Neural progenitor cell (in vitro differentiated cells): ENCODE results near the gene SALL3. TPM values are rescaled to one million over a fixed set of nuclear protein-coding genes. Genes with fewer than 3 reads are reported as not detected.
"Not testable (repeated sequence)": the region's sequence is repeated elsewhere in the genome, so short reads cannot be mapped to it uniquely, and the experiment has no call there.

Experiments
- DNase-seq: peaks from one replicate; pipeline ENCODE4 v3.0.0-alpha.2; 2016; ENCODE audit warnings: low spot score
- H2AFZ ChIP-seq: fragments of 200-600 bp; sonication (generic); replicated peaks from 2 replicates; pipeline ENCODE4 v1.6.1; 2016; ENCODE audit warnings: antibody characterized with exemption
- H3F3A ChIP-seq: fragments of 200-600 bp; sonication (generic); 2 replicates; pipeline ENCODE4 v1.6.1; 2016; ENCODE audit warnings: antibody characterized with exemption, low read depth
- H3K27ac ChIP-seq: fragments of 200-600 bp; sonication (generic); 2 replicates; pipeline ENCODE4 v1.5.1; 2016; ENCODE audit warnings: mild to moderate bottlenecking
- H3K27me3 ChIP-seq: fragments of 200-600 bp; sonication (generic); 2 replicates; pipeline ENCODE4 v1.6.1; 2016; ENCODE audit warnings: mild to moderate bottlenecking, moderate library complexity
- H3K36me3 ChIP-seq: fragments of 200-600 bp; sonication (generic); 2 replicates; pipeline ENCODE4 v1.5.1; 2016
- H3K4me1 ChIP-seq: fragments of 200-600 bp; sonication (generic); 2 replicates; pipeline ENCODE4 v1.6.1; 2016; ENCODE audit warnings: mixed run types
- H3K4me2 ChIP-seq: fragments of 200-600 bp; sonication (generic); 2 replicates; pipeline ENCODE4 v1.6.1; 2016
- H3K4me3 ChIP-seq: fragments of 200-600 bp; sonication (generic); 2 replicates; pipeline ENCODE4 v1.5.1; 2016
- H3K79me2 ChIP-seq: fragments of 200-600 bp; sonication (generic); 2 replicates; pipeline ENCODE4 v1.6.1; 2016; ENCODE audit warnings: low read depth
- H3K9ac ChIP-seq: fragments of 200-600 bp; sonication (generic); 2 replicates; pipeline ENCODE4 v1.6.1; 2016
- H3K9me3 ChIP-seq: fragments of 200-600 bp; sonication (generic); 2 replicates; pipeline ENCODE4 v1.5.1; 2016; ENCODE audit warnings: low read depth
- H4K20me1 ChIP-seq: fragments of 200-600 bp; sonication (generic); 2 replicates; pipeline ENCODE4 v1.6.1; 2016; ENCODE audit warnings: low read depth
- H3K27ac Mint-ChIP-seq: 3 replicates; pipeline ENCODE4 v1.8.0; 2021; ENCODE audit warnings: mixed read lengths
- H3K27me3 Mint-ChIP-seq: 2 replicates; pipeline ENCODE4 v1.8.0; 2022; ENCODE audit warnings: low read depth, mild to moderate bottlenecking, inconsistent platforms, moderate library complexity, mixed read lengths; ENCODE audit not compliant: insufficient read depth
- H3K36me3 Mint-ChIP-seq: 3 replicates; pipeline ENCODE4 v1.8.0; 2021; ENCODE audit warnings: mixed read lengths
- H3K4me1 Mint-ChIP-seq: 3 replicates; pipeline ENCODE4 v1.8.0; 2021; ENCODE audit warnings: mixed read lengths
- H3K4me3 Mint-ChIP-seq: 3 replicates; pipeline ENCODE4 v1.8.0; 2021; ENCODE audit warnings: mild to moderate bottlenecking, moderate library complexity, mixed read lengths
- H3K9me3 Mint-ChIP-seq: 3 replicates; pipeline ENCODE4 v1.8.0; 2020; ENCODE audit warnings: mixed read lengths
- CTCF ChIP-seq: fragments of 200-600 bp; sonication (generic); IDR thresholded peaks from 2 replicates; pipeline ENCODE4 v1.5.1; 2017; ENCODE audit warnings: antibody characterized with exemption, mild to moderate bottlenecking
- EZH2 ChIP-seq: fragments of 200-600 bp; sonication (generic); IDR thresholded peaks from 2 replicates; pipeline ENCODE4 v1.6.1; 2017; ENCODE audit warnings: antibody characterized with exemption, mild to moderate bottlenecking, moderate library complexity
- EZH2phosphoT487 ChIP-seq: fragments of 200-600 bp; sonication (generic); IDR thresholded peaks from 2 replicates; pipeline ENCODE4 v1.6.1; 2017; ENCODE audit warnings: antibody characterized with exemption
- total RNA-seq: library from RNA; depleted of rRNA; stranded (reverse); fragments of >200 nt; gene quantifications from 2 replicates; pipeline ENCODE4 v1.2.3, GENCODE V29; 2015; ENCODE audit warnings: low replicate concordance

The SALL3 gene
- total RNA-seq, 1 donor from 2014 or later: 27.7 TPM

DNA sequence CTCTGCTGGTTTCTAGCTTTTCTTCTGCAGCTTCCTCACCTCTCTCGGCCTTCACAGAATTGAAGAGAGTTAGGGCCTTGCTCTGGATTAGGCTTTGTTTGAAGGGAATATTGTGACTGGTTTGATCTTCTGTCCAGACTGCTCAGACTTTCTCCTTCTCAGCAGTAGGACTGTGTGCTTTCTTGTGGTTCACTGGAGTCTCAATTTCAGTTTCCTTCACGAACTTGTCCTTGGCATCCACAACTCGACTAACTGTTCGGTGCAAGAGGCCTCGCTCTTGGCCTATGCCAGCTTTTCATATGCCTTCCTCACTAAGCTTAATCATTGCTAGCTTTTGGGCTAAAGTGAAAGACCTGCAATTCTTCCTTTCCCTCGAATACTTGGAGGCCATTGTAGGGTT lies 18.9 kb upstream of the SALL3 start:
- H3K9ac ChIP-seq: no peak overlapping the region
- H3K4me1 Mint-ChIP-seq: peaks cover 3% of the 10 kb centered on the region
- no peak overlapping the region for H3K4me3 ChIP-seq
- no peak overlapping the region for H2AFZ ChIP-seq
- no peak for TF ChIP-seq EZH2
- TF ChIP-seq CTCF: no peak
- no peak for TF ChIP-seq EZH2phosphoT487
- no peak overlapping the region for H3K4me3 Mint-ChIP-seq
- H3K36me3 ChIP-seq: no peaks in the 10 kb centered on the region
- H3K9me3 Mint-ChIP-seq: peaks cover 12% of the 10 kb centered on the region
- no peak overlapping the region for H3K27ac ChIP-seq
- no peak for DNase-seq
- H3K27ac Mint-ChIP-seq: no peak overlapping the region
- no peaks in the 10 kb centered on the region for H3K27me3 ChIP-seq
- H3K9me3 ChIP-seq: no peaks in the 10 kb centered on the region
- H3K36me3 Mint-ChIP-seq: no peaks in the 10 kb centered on the region
- no peaks in the 10 kb centered on the region for H3K4me1 ChIP-seq
- no peaks in the 10 kb centered on the region for H4K20me1 ChIP-seq
- H3K4me2 ChIP-seq: no peak overlapping the region
- peaks cover 13% of the 10 kb centered on the region for H3F3A ChIP-seq
- no peaks in the 10 kb centered on the region for H3K79me2 ChIP-seq
- peaks cover 12% of the 10 kb centered on the region for H3K27me3 Mint-ChIP-seq

DNA sequence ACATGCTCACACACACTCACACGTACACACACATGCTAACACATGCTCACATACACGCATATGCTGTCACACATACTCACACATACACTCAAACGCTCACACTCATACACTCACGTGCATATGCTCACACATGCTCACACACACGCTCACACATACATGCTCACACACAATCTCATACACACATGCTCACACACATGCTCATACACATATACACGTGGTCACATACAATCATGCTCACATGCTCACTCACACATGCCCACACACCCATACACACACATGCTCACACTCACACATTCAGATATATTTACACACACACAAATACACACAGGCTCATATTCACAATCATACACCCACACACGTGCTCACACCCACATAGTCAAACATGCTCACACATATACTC lies 17.5 kb upstream of the SALL3 start:
- no peaks in the 10 kb centered on the region for H3K4me1 ChIP-seq
- DNase-seq: no peak
- no peak overlapping the region for H3K27ac ChIP-seq
- no peak overlapping the region for H2AFZ ChIP-seq
- H3K9ac ChIP-seq: no peak overlapping the region
- H3K36me3 ChIP-seq: no peaks in the 10 kb centered on the region
- Mint-ChIP-seq H3K36me3 (no peaks in the 10 kb centered on the region), H3K4me3 (no peak overlapping the region), H3K9me3 (peaks cover 12% of the 10 kb centered on the region), H3K4me1 (peaks cover 3% of the 10 kb centered on the region), H3K27me3 (peaks cover 12% of the 10 kb centered on the region), H3K27ac (no peak overlapping the region)
- no peaks in the 10 kb centered on the region for H3K27me3 ChIP-seq
- peaks cover 13% of the 10 kb centered on the region for H3F3A ChIP-seq
- H3K79me2 ChIP-seq: no peaks in the 10 kb centered on the region
- no peak overlapping the region for H3K4me2 ChIP-seq
- no peak overlapping the region for H3K4me3 ChIP-seq
- no peaks in the 10 kb centered on the region for H3K9me3 ChIP-seq
- TF ChIP-seq EZH2phosphoT487: no peak
- TF ChIP-seq CTCF: no peak
- no peak for TF ChIP-seq EZH2
- no peaks in the 10 kb centered on the region for H4K20me1 ChIP-seq

- not testable (repeated sequence) for DNase-seq, H3K36me3 Mint-ChIP-seq, H3K36me3 ChIP-seq, H3K4me3 Mint-ChIP-seq, H2AFZ ChIP-seq, H3K4me3 ChIP-seq, H3K79me2 ChIP-seq, H3K27ac ChIP-seq, H3K4me1 ChIP-seq, H3K9me3 ChIP-seq, H4K20me1 ChIP-seq, H3K4me1 Mint-ChIP-seq, H3K27ac Mint-ChIP-seq, H3K4me2 ChIP-seq, H3K9ac ChIP-seq
- Mint-ChIP-seq H3K9me3 (peaks cover 12% of the 10 kb centered on the region), H3K27me3 (peaks cover 13% of the 10 kb centered on the region)
- peaks cover 10% of the 10 kb centered on the region for H3K27me3 ChIP-seq
- H3F3A ChIP-seq: peaks cover 13% of the 10 kb centered on the region
Measured at GRCh38 chr18:78964727-78965126, 14.9 kb upstream of the SALL3 start.

- peaks cover 12% of the 10 kb centered on the region for H3K9me3 Mint-ChIP-seq
- no peak overlapping the region for H3K4me2 ChIP-seq
- no peaks in the 10 kb centered on the region for H3K4me1 ChIP-seq
- no peaks in the 10 kb centered on the region for H3K79me2 ChIP-seq
- no peak overlapping the region for H3K27ac ChIP-seq
- H3K4me3 Mint-ChIP-seq: no peak overlapping the region
- no peaks in the 10 kb centered on the region for H3K9me3 ChIP-seq
- H3K36me3 ChIP-seq: no peaks in the 10 kb centered on the region
- no peak for DNase-seq
- TF ChIP-seq EZH2 (no peak), CTCF (no peak), EZH2phosphoT487 (no peak)
- H3K27ac Mint-ChIP-seq: peak overlapping the region; percentile 5
- H3K4me1 Mint-ChIP-seq: peaks cover 3% of the 10 kb centered on the region
- H2AFZ ChIP-seq: no peak overlapping the region
- no peak overlapping the region for H3K4me3 ChIP-seq
- peaks cover 13% of the 10 kb centered on the region for H3F3A ChIP-seq
- H3K27me3 ChIP-seq: peaks cover 15% of the 10 kb centered on the region
- no peak overlapping the region for H3K9ac ChIP-seq
- peaks cover 15% of the 10 kb centered on the region for H3K27me3 Mint-ChIP-seq
- H4K20me1 ChIP-seq: no peaks in the 10 kb centered on the region
- no peaks in the 10 kb centered on the region for H3K36me3 Mint-ChIP-seq
Measured at GRCh38 chr18:78965260-78965659, 14.4 kb upstream of the SALL3 start.
